Stimulated activated CD4-positive, alpha-beta T cell treated with anti-CD3 and anti-CD28 coated beads, Interleukin-1b, Interleukin-23, amount 100 ng/mL, for 1 hour (primary cell): Measurements from ENCODE around the gene UFSP2.

Source experiments
- DNase-seq, 2 donors: peaks; one replicate each; pipeline ENCODE4 v3.0.0-alpha.2; 2020; ENCODE audit warnings: low read depth in 2 of 2

Gene UFSP2

GRCh38 chr4:185425647-185426352 is at the start of gene UFSP2:
TSS of gene UFSP2 (minus strand) at chr4:185425964. CDS start at chr4:185425868, 96 bp downstream.
- DNase-seq = peak; percentile 68 to 72

- no peak for DNase-seq
Observed at GRCh38 chr4:185473247-185473646, 47.5 kb upstream of the UFSP2 start.

- no peak for DNase-seq
Observed at GRCh38 chr4:185472103-185472542, 46.4 kb upstream of the UFSP2 start.

- peak; percentile 87 to 88 for DNase-seq
Observed at GRCh38 chr4:185471235-185472102, 45.7 kb upstream of the UFSP2 start, which contains the start of gene CCDC110. TSS of gene CCDC110 (minus strand) at chr4:185471733. CDS start at chr4:185471683, 50 bp downstream.

GRCh38 chr4:185470501-185471195 is 44.9 kb upstream of the UFSP2 start:
- peak in 1 of 2 donors; percentile 2 for DNase-seq

GRCh38 chr4:185469580-185470154 is 43.9 kb upstream of the UFSP2 start:
- no peak for DNase-seq

- no peak for DNase-seq
Observed at GRCh38 chr4:185468999-185469398, 43.2 kb upstream of the UFSP2 start.

GRCh38 chr4:185467991-185468390 is 42.2 kb upstream of the UFSP2 start:
- no peak for DNase-seq

GRCh38 chr4:185467101-185467500 is 41.3 kb upstream of the UFSP2 start:
- DNase-seq = no peak

- no peak for DNase-seq
Observed at GRCh38 chr4:185465707-185466106, 39.9 kb upstream of the UFSP2 start.

- no peak for DNase-seq
Observed at GRCh38 chr4:185464887-185465286, 39.1 kb upstream of the UFSP2 start.

- DNase-seq = no peak
Observed at GRCh38 chr4:185464183-185464582, 38.4 kb upstream of the UFSP2 start.

- DNase-seq = no peak
Observed at GRCh38 chr4:185463541-185463940, 37.8 kb upstream of the UFSP2 start.

- DNase-seq = no peak
Observed at GRCh38 chr4:185461565-185461964, 35.8 kb upstream of the UFSP2 start.

- DNase-seq = no peak
Observed at GRCh38 chr4:185457136-185457535, 31.4 kb upstream of the UFSP2 start.

- DNase-seq = no peak
Observed at GRCh38 chr4:185456131-185456530, 30.4 kb upstream of the UFSP2 start.

- DNase-seq = no peak
Observed at GRCh38 chr4:185445209-185445608, 19.4 kb upstream of the UFSP2 start.

- DNase-seq = no peak
Observed at GRCh38 chr4:185441479-185441878, 15.7 kb upstream of the UFSP2 start.

GRCh38 chr4:185437809-185438208 is 12.0 kb upstream of the UFSP2 start:
- DNase-seq = no peak

GRCh38 chr4:185435466-185435865 is 9.7 kb upstream of the UFSP2 start:
- DNase-seq = no peak

GRCh38 chr4:185429660-185430059 is 3.9 kb upstream of the UFSP2 start:
- DNase-seq = no peak
